Measurements from ENCODE around the gene CCL26.

- TF ChIP-seq POLR2A (IDR thresholded peaks at IDR 0.05; ENCODE audit: low read depth, low read length) (no peak), TAF1 (IDR thresholded peaks at IDR 0.05; ENCODE audit: borderline replicate concordance, low read depth, low read length) (no peak), POLR2AphosphoS5 (IDR thresholded peaks at IDR 0.05; ENCODE audit: low read depth, low read length) (no peak)
Measured at GRCh38 chr7:75732016-75732521, 39.9 kb downstream of the CCL26 start.
